Adrenal gland (tissue), 5 donors: ENCODE results near the gene MAPK7.

Experiments used
- CTCF ChIP-seq, 6 experiments: fragments of 450-650 bp in 4 of 6; fragments of 200-600 bp in 2 of 6; sonication (generic) in 1 of 6; IDR thresholded peaks; 1 replicate in 5 of 6; 2 replicates in 1 of 6; pipeline versions ENCODE4 v1.5.1 to v1.8.0; 2016 to 2021; ENCODE audit warnings: antibody characterized with exemption in 6 of 6, mild to moderate bottlenecking in 2 of 6, moderate library complexity in 1 of 6
- POLR2A ChIP-seq, 2 donors: fragments of 450-650 bp; IDR thresholded peaks; one replicate each; pipeline ENCODE4 v1.6.1; 2017; ENCODE audit warnings: antibody characterized with exemption in 2 of 2, mild to moderate bottlenecking in 2 of 2, moderate library complexity in 1 of 2
- donor health status: DM: no; HTN: no; CAD: no.

GRCh38 chr17:19366637-19366972 lies 11.7 kb upstream of the MAPK7 start:
- TF ChIP-seq CTCF (IDR thresholded peaks at IDR 0.05), result no peak
- TF ChIP-seq POLR2A (IDR thresholded peaks at IDR 0.05), result no peak
